Right lobe of liver (tissue), 6 donors: ENCODE measurements around the gene ADARB2. TPM values are rescaled to one million over a fixed set of nuclear protein-coding genes. Genes with fewer than 3 reads are reported as not detected.

Experiments
- ATAC-seq, 4 donors: fragments of 200-7000 bp; cut with Tn5 transposase; one replicate each; pipeline ENCODE4 v1.9.1; 2020; ENCODE audit warnings: mild to moderate bottlenecking in 4 of 4, moderate library complexity in 4 of 4
- DNase-seq, 3 donors: peaks; one replicate each; pipeline ENCODE4 v3.0.0-alpha.2; 2020
- H3K27ac ChIP-seq, 3 donors: fragments of 200-600 bp; one replicate each; pipeline ENCODE4 v1.8.0; 2022
- H3K27me3 ChIP-seq, 2 donors: fragments of 200-600 bp; one replicate each; pipeline ENCODE4 v1.8.0; 2022
- H3K36me3 ChIP-seq, 4 donors: fragments of 200-600 bp; sonication (generic) in 1 of 4; one replicate each; pipeline versions ENCODE4 v1.5.1 to v1.8.0; 2017 to 2022; ENCODE audit warnings: control low read depth in 1 of 4
- H3K4me1 ChIP-seq, 4 donors: fragments of 200-600 bp; sonication (generic) in 1 of 4; one replicate each; pipeline versions ENCODE4 v1.5.1 to v1.8.0; 2017 to 2022; ENCODE audit warnings: control low read depth in 1 of 4
- H3K4me3 ChIP-seq, 3 donors: fragments of 200-600 bp; one replicate each; pipeline ENCODE4 v1.8.0; 2022
- H3K9me3 ChIP-seq, 4 donors: fragments of 200-600 bp; sonication (generic) in 1 of 4; one replicate each; pipeline versions ENCODE4 v1.5.1 to v1.8.0; 2017 to 2022; ENCODE audit warnings: control low read depth in 1 of 4
- CTCF ChIP-seq, 4 donors: fragments of 200-600 bp in 3 of 4; fragments of 450-650 bp in 1 of 4; IDR thresholded peaks; one replicate each; pipeline versions ENCODE4 v1.5.1 to v1.8.0; 2016 to 2022; ENCODE audit warnings: antibody characterized with exemption in 4 of 4, mild to moderate bottlenecking in 2 of 4
- POLR2A ChIP-seq: fragments of 450-650 bp; IDR thresholded peaks from one replicate; pipeline ENCODE4 v1.6.1; 2017; ENCODE audit warnings: antibody characterized with exemption, mild to moderate bottlenecking
- WGBS: methylation state at CpG from one replicate; pipeline ENCODE4 v1.1.6; 2018; ENCODE audit warnings: low coverage, low lambda C conversion rate; ENCODE audit not compliant: insufficient coverage; ENCODE audit errors: missing lambda C conversion rate; 5-methylcytosine and 5-hydroxymethylcytosine counted together
- intact Hi-C, 2 donors: fragments of 100-400 bp; cut with DNase I; formaldehyde crosslinking; loops; one replicate each; pipeline versions ENCODE4 v1.11.2 to v1.14.1; 2022
- total RNA-seq, 6 experiments: library from RNA; depleted of rRNA in 2 of 6; stranded (reverse); fragments of >200 nt in 2 of 6; fragmentation: NEBNext Ultra II Directional in 3 of 6; extraction: Animal tissue kit (Norgen Biotek cat#: 25700) in 3 of 6; gene quantifications; one replicate each; pipeline versions ENCODE4 v1.1.0 to v1.2.4, GENCODE V29; 2016 to 2023
- donor health status: DM: no; HTN: yes; CAD: no.
- donor health status: DM: no; HTN: no; CAD: no.
- donor health status: DM: no; HTN: no; CAD: no.
- donor health status: DM: no; HTN: yes; CAD: no.
- donor health status: DM: no; HTN: yes; CAD: no.

The ADARB2 gene
- total RNA-seq, 6 experiments from 2014 or later: 0.07 to 0.68 (median 0.42) TPM

DNA sequence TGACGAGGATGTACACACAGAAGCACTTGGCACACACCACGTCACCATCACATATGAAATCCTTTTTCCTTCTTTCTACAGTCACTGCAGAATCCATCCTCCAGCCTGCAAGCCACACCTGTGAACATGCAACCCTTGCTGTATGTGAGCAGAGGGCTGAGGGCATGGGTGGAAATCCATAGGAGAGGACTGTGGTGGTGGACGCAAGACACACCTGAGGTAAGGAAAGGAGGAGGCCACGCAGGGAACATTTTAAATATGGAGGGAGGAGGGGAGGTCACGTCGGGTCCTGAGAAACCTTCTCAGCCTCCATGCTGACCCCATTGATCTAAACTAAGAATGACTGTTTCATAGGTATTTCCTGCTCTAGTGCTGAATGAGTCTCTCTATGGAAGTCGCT lies 28.6 kb downstream of the ADARB2 start:
- Histone ChIP-seq H3K36me3 (no peaks in the 10 kb centered on the region), H3K27ac (no peak overlapping the region), H3K4me1 (no peaks in the 10 kb centered on the region), H3K9me3 (no peaks in the 10 kb centered on the region), H3K27me3 (no peaks in the 10 kb centered on the region), H3K4me3 (no peak overlapping the region)
- ATAC-seq: no peak
- no peak for DNase-seq
- no peak for TF ChIP-seq CTCF (IDR thresholded peaks at IDR 0.05)
- no peak for TF ChIP-seq POLR2A
- intact Hi-C loops: no loop called here
- 53% methylated on average over 7 of the region's 7 CpGs for WGBS

DNA sequence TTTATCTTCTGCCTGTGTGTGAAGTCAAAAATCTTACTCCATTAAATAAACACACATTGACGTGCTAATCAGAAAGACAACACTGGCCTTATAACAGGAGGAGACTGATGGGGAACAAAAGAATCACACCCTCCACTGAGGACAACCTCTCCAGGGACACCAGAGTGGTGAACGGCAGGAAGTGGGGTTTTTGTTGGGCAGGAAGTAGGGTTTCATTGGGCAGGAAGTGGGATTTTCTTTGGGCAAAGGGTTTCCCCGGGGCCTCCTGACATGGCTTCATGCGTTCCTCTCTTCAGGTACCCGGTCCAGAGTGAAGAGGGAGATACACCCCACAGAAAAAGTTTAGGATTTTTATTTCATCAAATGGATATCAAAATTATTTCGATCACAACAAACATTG lies 30.6 kb downstream of the ADARB2 start:
- intact Hi-C loops: no loop called here
- WGBS: 25% methylated on average over 5 of the region's 6 CpGs
- Histone ChIP-seq H3K36me3 (no peaks in the 10 kb centered on the region), H3K4me3 (no peak overlapping the region), H3K27ac (no peak overlapping the region), H3K27me3 (no peaks in the 10 kb centered on the region), H3K9me3 (no peaks in the 10 kb centered on the region), H3K4me1 (no peaks in the 10 kb centered on the region)
- no peak for TF ChIP-seq CTCF (IDR thresholded peaks at IDR 0.05)
- TF ChIP-seq POLR2A: no peak
- ATAC-seq (no peak), DNase-seq (no peak)

DNA sequence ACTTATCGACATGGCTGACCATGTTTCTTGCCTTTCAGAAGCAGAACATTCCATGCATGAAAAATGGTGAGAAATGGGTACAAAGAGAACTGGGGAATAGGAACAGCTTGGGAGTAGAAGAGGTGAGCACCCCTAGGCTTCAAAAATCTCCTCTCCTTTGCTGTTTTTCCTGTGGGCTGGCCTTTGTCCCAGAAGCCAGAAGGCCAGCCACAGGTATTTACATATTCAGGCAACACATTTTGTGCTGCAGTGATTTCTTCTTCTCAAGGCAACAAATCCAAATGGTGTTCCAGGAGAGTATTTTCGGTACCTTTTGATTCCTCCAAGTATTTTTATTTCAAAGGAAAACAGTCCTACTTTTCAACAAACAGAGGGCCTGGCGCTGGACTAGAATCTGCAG lies 31.1 kb downstream of the ADARB2 start:
- intact Hi-C loops: no loop called here
- H3K4me3 ChIP-seq: no peak overlapping the region
- TF ChIP-seq CTCF (IDR thresholded peaks at IDR 0.05) (no peak), POLR2A (no peak)
- no peaks in the 10 kb centered on the region for H3K36me3 ChIP-seq
- no peaks in the 10 kb centered on the region for H3K4me1 ChIP-seq
- DNase-seq (no peak), ATAC-seq (no peak)
- H3K27me3 ChIP-seq: no peaks in the 10 kb centered on the region
- WGBS: 79% methylated on average over 3 of the region's 3 CpGs
- no peaks in the 10 kb centered on the region for H3K9me3 ChIP-seq
- H3K27ac ChIP-seq: no peak overlapping the region

GRCh38 chr10:1698185-1698584 lies 39.1 kb downstream of the ADARB2 start:
- Histone ChIP-seq H3K9me3 (no peaks in the 10 kb centered on the region), H3K27me3 (no peaks in the 10 kb centered on the region), H3K27ac (no peak overlapping the region), H3K4me1 (no peaks in the 10 kb centered on the region), H3K4me3 (no peak overlapping the region), H3K36me3 (no peaks in the 10 kb centered on the region)
- DNase-seq: no peak
- intact Hi-C loops: no loop called here
- WGBS: 54% methylated on average over 7 of the region's 8 CpGs
- ATAC-seq: no peak
- TF ChIP-seq POLR2A (no peak), CTCF (IDR thresholded peaks at IDR 0.05) (no peak)

GRCh38 chr10:1696106-1696505 lies 41.2 kb downstream of the ADARB2 start:
- no peaks in the 10 kb centered on the region for H3K36me3 ChIP-seq
- no peaks in the 10 kb centered on the region for H3K27me3 ChIP-seq
- no peaks in the 10 kb centered on the region for H3K9me3 ChIP-seq
- WGBS: 72% methylated on average over 6 of the region's 6 CpGs
- no peak overlapping the region for H3K4me3 ChIP-seq
- no peak overlapping the region for H3K27ac ChIP-seq
- TF ChIP-seq CTCF (IDR thresholded peaks at IDR 0.05) (no peak), POLR2A (no peak)
- intact Hi-C loops: no loop called here
- H3K4me1 ChIP-seq: no peaks in the 10 kb centered on the region
- DNase-seq (no peak), ATAC-seq (no peak)
